HepG2 (cell line): ENCODE results near the gene ARF6. TPM values are rescaled to one million over a fixed set of nuclear protein-coding genes. Genes with fewer than 3 reads are reported as not detected.
A peak's percentile ranks its signal among the peaks of the same experiment; 100 is the strongest.

Source experiments
- CBX2 ChIP-seq, 2 experiments: fragments of 200-600 bp in 1 of 2; sonication (generic); formaldehyde crosslinking in 1 of 2; IDR thresholded peaks; 2 replicates each; pipeline versions ENCODE4 v1.7.0 to v1.8.1; 2018 to 2022; ENCODE audit warnings: low read depth in 2 of 2, low read length in 1 of 2, mild to moderate bottlenecking in 1 of 2, missing genetic modification reagents in 1 of 2
- HDAC2 ChIP-seq: sonication (generic); formaldehyde crosslinking; IDR thresholded peaks from 2 replicates; pipeline ENCODE4 v1.4.0; 2020; ENCODE audit warnings: missing genetic modification reagents
- HMGXB4 ChIP-seq, 2 experiments: sonication (generic) in 1 of 2; formaldehyde crosslinking in 1 of 2; IDR thresholded peaks; 2 replicates each; pipeline versions ENCODE4 v1.4.0 to v1.6.1; 2018 to 2020; ENCODE audit warnings: missing genetic modification reagents in 2 of 2, borderline replicate concordance in 1 of 2, low read depth in 1 of 2, mild to moderate bottlenecking in 1 of 2, missing biosample characterization in 1 of 2
- HOXD1 ChIP-seq: sonication (generic); formaldehyde crosslinking; IDR thresholded peaks from 2 replicates; pipeline ENCODE4 v1.5.0; 2020; ENCODE audit warnings: missing genetic modification reagents
- KAT7 ChIP-seq: IDR thresholded peaks from 2 replicates; pipeline ENCODE4 v1.6.1; 2018; ENCODE audit warnings: borderline replicate concordance, missing compliant biosample characterization
- MXI1 ChIP-seq: IDR thresholded peaks from 3 replicates; pipeline ENCODE4 v1.6.1; 2012; ENCODE audit warnings: low read depth, low read length, inconsistent platforms, borderline replicate concordance
- NFIB ChIP-seq: sonication (generic); formaldehyde crosslinking; IDR thresholded peaks from 2 replicates; pipeline ENCODE4 v1.9.0; 2021; ENCODE audit warnings: missing genetic modification reagents, mild to moderate bottlenecking, borderline replicate concordance
- PAX8 ChIP-seq: sonication (generic); formaldehyde crosslinking; IDR thresholded peaks from 2 replicates; pipeline ENCODE4 v1.8.0; 2022; ENCODE audit warnings: mild to moderate bottlenecking, missing genetic modification reagents, borderline replicate concordance
- RXRA ChIP-seq: sonication (generic); formaldehyde crosslinking; IDR thresholded peaks from 2 replicates; pipeline ENCODE4 v1.5.1; 2020; ENCODE audit warnings: missing genetic modification reagents
- TERF1 ChIP-seq: sonication (generic); formaldehyde crosslinking; IDR thresholded peaks from 2 replicates; pipeline ENCODE4 v1.8.0; 2022; ENCODE audit warnings: mild to moderate bottlenecking, missing genetic modification reagents, moderate library complexity
- ZNF333 ChIP-seq: sonication (generic); formaldehyde crosslinking; IDR thresholded peaks from 2 replicates; pipeline ENCODE4 v1.4.0; 2020; ENCODE audit warnings: mild to moderate bottlenecking, missing genetic modification reagents, borderline replicate concordance
- ZNF460 ChIP-seq: sonication (generic); formaldehyde crosslinking; IDR thresholded peaks from 2 replicates; pipeline ENCODE4 v1.5.1; 2020; ENCODE audit warnings: missing genetic modification reagents, mild to moderate bottlenecking, borderline replicate concordance
- ZNF83 ChIP-seq: sonication (generic); formaldehyde crosslinking; IDR thresholded peaks from 2 replicates; pipeline ENCODE4 v1.4.0; 2020; ENCODE audit warnings: missing genetic modification reagents, mild to moderate bottlenecking, borderline replicate concordance
- ZSCAN21 ChIP-seq: sonication (generic); formaldehyde crosslinking; IDR thresholded peaks from 2 replicates; pipeline ENCODE4 v1.8.0; 2022; ENCODE audit warnings: mild to moderate bottlenecking, missing genetic modification reagents, moderate library complexity, borderline replicate concordance
- polyA plus RNA-seq, 8 experiments: library from polyadenylated mRNA; depleted of rRNA in 3 of 8; stranded (reverse) in 7 of 8; unstranded in 1 of 8; fragments of >200 nt; fragmentation: Illumina TruSeq in 4 of 8; extraction: Trizol in 4 of 8; gene quantifications; 2 replicates each; pipeline versions ENCODE4 v1.2.1 to v1.2.3, GENCODE V29; 2011 to 2016; ENCODE audit warnings: low read depth in 4 of 8, missing spikeins in 1 of 8, mixed read lengths in 1 of 8; ENCODE audit not compliant: insufficient read depth in 1 of 8
- total RNA-seq, 5 experiments: library from RNA; depleted of rRNA; stranded (reverse); fragments of >200 nt; fragmentation: Illumina TruSeq; extraction: Trizol; gene quantifications; 2 replicates each; pipeline ENCODE4 v1.2.3, GENCODE V29; 2016; ENCODE audit warnings: low read depth in 1 of 5
- TF ChIP-seq, protein P1 (sequence below): sonication (generic); formaldehyde crosslinking; IDR thresholded peaks from 2 replicates; pipeline ENCODE4 v1.4.0; 2020; ENCODE audit warnings: mild to moderate bottlenecking, missing genetic modification reagents
- TF ChIP-seq, protein P2 (sequence below): sonication (generic); formaldehyde crosslinking; IDR thresholded peaks from 2 replicates; pipeline ENCODE4 v1.4.0; 2020; ENCODE audit warnings: missing genetic modification reagents

Gene ARF6
- total and polyA plus RNA-seq, 2 of the 13 experiments (the other 11 are each of a cell fraction or from before 2014, with no cell fraction given) = 12.7 to 31.9 TPM

GRCh38 chr14:49862089-49862673, 30.7 kb upstream of the ARF6 start (continued):
- TF ChIP-seq HMGXB4 (CRISPR knock-in tag; IDR thresholded peaks at IDR 0.05; ENCODE audit: borderline replicate concordance in 1 of 2, low read depth in 1 of 2) (peak; percentile 93 to 98), TERF1 (CRISPR knock-in tag) (no peak), HOXD1 (CRISPR knock-in tag) (no peak), ZNF460 (CRISPR knock-in tag) (no peak), RXRA (CRISPR knock-in tag) (no peak), MXI1 (no peak), ZNF83 (CRISPR knock-in tag) (no peak), KAT7 (no peak), ZSCAN21 (CRISPR knock-in tag) (no peak; the same call in none of the 2 replicates), NFIB (CRISPR knock-in tag) (no peak), PAX8 (CRISPR knock-in tag) (no peak), CBX2 (IDR thresholded peaks at IDR 0.05; ENCODE audit: low read depth, low read length) (no peak), CBX2 (CRISPR knock-in tag; IDR thresholded peaks at IDR 0.05; ENCODE audit: low read depth) (no peak), ZNF333 (CRISPR knock-in tag) (no peak), HDAC2 (no peak; the same call in 1 of the 2 replicates)
- TF ChIP-seq, protein P1, sequence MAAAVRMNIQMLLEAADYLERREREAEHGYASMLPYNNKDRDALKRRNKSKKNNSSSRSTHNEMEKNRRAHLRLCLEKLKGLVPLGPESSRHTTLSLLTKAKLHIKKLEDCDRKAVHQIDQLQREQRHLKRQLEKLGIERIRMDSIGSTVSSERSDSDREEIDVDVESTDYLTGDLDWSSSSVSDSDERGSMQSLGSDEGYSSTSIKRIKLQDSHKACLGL = no peak
- TF ChIP-seq, protein P2, sequence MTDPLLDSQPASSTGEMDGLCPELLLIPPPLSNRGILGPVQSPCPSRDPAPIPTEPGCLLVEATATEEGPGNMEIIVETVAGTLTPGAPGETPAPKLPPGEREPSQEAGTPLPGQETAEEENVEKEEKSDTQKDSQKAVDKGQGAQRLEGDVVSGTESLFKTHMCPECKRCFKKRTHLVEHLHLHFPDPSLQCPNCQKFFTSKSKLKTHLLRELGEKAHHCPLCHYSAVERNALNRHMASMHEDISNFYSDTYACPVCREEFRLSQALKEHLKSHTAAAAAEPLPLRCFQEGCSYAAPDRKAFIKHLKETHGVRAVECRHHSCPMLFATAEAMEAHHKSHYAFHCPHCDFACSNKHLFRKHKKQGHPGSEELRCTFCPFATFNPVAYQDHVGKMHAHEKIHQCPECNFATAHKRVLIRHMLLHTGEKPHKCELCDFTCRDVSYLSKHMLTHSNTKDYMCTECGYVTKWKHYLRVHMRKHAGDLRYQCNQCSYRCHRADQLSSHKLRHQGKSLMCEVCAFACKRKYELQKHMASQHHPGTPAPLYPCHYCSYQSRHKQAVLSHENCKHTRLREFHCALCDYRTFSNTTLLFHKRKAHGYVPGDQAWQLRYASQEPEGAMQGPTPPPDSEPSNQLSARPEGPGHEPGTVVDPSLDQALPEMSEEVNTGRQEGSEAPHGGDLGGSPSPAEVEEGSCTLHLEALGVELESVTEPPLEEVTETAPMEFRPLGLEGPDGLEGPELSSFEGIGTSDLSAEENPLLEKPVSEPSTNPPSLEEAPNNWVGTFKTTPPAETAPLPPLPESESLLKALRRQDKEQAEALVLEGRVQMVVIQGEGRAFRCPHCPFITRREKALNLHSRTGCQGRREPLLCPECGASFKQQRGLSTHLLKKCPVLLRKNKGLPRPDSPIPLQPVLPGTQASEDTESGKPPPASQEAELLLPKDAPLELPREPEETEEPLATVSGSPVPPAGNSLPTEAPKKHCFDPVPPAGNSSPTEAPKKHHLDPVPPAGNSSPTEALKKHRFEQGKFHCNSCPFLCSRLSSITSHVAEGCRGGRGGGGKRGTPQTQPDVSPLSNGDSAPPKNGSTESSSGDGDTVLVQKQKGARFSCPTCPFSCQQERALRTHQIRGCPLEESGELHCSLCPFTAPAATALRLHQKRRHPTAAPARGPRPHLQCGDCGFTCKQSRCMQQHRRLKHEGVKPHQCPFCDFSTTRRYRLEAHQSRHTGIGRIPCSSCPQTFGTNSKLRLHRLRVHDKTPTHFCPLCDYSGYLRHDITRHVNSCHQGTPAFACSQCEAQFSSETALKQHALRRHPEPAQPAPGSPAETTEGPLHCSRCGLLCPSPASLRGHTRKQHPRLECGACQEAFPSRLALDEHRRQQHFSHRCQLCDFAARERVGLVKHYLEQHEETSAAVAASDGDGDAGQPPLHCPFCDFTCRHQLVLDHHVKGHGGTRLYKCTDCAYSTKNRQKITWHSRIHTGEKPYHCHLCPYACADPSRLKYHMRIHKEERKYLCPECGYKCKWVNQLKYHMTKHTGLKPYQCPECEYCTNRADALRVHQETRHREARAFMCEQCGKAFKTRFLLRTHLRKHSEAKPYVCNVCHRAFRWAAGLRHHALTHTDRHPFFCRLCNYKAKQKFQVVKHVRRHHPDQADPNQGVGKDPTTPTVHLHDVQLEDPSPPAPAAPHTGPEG = no peak
